ENCODE results near the gene S100A11. TPM values are rescaled to one million over a fixed set of nuclear protein-coding genes. Genes with fewer than 3 reads are reported as not detected.
"Not testable (repeated sequence)": the region's sequence is repeated elsewhere in the genome, so short reads cannot be mapped to it uniquely, and the experiment has no call there.

S100A11 gene
- 100 to 1,000 TPM; 231 to 297 (median 273) TPM for polyA plus RNA-seq (ENCODE audit: insufficient read length in 3 of 3)

DNA sequence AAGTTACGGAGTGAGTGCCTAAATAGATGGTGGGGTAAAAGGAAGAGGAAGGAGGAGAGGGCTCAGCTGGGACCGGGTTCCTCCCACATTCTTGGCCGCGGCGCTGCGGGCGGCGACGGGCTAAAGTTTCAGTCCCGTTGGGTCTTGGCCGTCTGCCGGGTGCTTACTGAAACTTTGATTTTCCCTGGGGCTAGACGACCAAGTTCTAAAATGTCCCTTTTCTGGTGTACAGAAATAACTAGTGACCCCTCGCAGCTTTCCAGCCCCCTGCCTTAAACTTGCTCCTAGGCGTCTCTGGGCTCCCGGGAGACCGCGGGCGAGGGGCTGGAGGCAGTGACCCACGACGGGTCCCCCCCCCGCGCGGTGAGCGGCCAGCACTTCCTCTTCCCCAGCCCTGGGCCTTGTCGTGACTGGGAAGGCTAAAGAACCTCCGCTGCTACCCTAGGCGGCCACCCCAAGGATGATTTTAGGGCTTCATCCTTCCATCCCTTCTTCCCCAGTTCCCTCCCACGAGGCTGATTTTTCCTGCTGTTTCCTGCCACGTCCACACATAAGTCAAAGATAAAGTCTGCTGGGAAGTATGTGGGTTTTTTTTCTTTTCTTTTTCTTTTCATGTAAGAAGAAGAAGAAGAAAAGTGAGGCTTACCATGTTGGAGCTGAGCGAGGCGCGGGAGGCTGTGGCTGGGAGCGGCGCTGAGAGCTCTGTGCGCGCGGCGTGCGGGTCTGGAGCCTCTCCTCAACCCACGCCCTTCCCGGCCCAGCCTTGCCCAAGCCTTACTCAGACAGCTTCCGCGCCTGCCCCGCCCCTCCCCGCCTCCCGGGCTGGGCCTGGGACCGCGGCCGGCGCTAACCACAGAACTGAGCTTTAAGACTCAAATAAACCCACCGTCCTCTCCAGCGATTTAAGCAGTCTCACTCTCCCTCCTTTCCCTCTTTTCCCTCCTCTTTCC lies at the start of gene S100A11:
S100A11 (minus strand) TSS at position 738 of the 950 bp plus-strand sequence; CDS start at position 649, 89 bp downstream.
- peak in 2 of 3 donors; percentile 47 to 49 for DNase-seq (ENCODE audit: low read depth in 3 of 3, low spot score in 2 of 3)

DNA sequence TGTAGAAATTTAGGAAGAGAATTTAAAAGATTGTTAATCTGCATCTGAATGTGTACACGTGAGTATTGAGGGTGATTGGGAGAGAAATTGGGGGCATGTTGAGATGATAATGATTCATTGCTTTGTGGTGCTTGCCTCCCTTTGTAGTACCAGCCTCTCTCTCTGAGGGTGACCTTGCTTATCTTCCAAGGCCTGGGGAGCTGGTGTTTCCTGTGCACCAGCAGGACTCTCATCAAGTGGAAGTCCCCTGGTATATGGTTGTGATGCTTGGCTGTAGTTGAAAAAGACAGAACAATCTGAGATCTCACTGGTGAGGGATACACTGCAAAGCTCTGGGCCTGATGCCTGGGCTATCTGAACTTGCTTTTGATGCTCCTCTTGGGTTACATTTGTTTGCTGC lies 48.0 kb upstream of the S100A11 start:
- DNase-seq (ENCODE audit: low read depth in 3 of 3, low spot score in 2 of 3), result no peak

DNA sequence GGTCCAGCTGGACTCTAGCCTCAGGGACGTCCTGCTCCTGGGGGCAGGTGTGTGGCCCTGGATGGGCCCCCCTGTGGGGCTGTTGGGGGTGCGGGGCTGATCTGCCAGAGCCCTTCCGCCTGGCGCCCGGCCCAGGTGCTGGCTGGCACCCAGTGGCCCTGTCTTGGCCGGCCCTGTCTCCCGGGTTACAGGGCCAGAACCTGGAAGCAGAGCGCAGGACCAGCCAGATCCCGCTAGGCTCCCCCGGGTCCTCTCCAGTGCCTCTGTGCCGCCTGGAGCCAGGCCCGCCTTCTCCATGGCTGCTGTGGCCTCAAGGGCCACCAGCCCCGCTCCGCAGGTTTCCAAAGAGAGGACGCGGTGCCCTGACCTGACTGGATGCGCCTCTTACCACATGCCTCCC lies 44.2 kb upstream of the S100A11 start:
- DNase-seq (ENCODE audit: low read depth in 3 of 3, low spot score in 2 of 3), result not testable (repeated sequence)

DNA sequence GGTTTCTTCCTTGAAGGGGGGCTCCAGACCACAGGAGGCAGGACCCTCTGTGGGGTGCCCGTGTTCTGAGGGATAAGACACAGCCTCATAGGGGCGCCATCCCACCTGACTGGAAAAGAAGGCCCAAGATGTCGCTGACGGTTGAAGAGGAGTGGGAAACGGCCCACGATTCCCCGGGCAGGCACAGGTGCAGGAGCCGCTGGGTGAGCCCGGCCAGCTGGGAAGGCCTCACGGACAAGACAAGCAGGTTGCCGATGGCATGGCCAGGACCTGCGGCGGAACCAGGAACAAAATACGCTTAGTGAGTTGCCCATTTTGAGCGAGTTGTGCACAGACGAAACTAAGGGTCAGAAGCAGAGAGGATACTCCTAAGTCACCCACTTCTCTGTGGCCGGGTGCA lies 43.7 kb upstream of the S100A11 start:
- DNase-seq (ENCODE audit: low read depth in 3 of 3, low spot score in 2 of 3), result not testable (repeated sequence)

DNA sequence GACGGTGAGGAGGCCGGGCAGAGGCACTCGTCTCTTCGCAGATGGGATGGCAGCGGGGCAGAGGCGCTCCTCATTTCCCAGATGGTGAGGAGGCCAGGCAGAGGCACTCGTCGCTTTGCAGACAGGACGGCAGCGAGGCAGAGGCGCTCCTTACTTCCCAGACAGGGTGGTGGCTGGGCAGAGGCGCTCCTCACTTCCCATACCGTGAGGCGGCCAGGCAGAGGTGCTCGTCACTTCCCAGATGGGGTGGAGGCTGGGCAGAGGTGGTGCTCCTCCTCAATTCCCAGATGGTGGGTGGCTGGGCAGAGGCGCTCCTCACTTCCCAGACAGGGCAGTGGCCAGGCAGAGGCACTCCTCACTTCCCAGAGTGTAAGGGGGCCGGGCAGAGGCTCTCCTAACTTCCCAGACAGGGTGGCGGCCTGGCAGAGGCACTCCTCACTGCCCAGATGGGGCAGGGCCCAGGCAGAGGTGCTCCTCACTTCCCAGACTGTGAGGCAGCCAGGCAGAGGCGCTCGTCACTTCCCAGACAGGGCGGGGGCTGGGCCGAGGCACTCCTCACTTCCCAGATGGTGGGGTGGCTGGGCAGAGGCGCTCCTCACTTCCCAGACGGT lies 42.1 kb upstream of the S100A11 start:
- no peak for DNase-seq (ENCODE audit: low read depth in 3 of 3, low spot score in 2 of 3)

DNA sequence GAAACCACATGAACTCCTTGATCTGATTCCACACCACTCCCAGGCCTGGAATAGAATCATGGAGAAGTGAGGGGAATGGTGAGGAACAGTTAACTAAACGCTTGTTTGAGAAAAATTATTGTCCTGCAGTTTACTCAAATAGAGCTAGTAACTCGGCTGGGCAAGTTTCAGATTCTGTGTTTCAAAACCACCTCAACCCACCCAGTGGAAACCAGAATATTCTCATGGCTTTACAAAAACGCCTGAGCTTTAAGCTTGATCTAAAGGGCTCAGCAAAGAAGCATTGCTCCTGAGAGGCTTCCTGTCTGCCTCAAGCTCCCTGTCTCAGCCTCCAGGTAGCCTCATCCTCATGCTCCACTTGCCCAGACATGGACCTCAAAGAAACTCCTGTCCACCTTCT lies 35.5 kb upstream of the S100A11 start:
- no peak for DNase-seq (ENCODE audit: low read depth in 3 of 3, low spot score in 2 of 3)

DNA sequence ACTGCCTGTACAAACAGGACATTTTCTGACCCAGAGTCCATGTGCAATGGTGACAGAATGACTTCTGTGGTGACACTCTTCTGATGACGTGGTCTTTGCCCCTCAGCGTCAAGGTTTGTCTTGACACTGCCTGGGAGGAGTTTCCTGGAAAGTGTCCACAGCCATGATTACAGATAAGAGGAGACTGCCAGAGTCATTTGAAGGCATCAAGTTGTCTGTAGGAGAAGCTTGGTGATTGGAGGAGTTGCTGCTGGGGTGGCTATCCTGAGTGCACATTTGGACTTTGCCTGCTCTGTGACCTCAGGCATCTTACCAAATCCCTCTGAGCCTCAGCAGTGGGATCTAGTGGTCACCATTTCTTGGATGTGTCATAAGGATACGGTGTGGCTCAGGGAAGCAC lies 34.3 kb upstream of the S100A11 start:
- DNase-seq (ENCODE audit: low read depth in 3 of 3, low spot score in 2 of 3), result no peak

DNA sequence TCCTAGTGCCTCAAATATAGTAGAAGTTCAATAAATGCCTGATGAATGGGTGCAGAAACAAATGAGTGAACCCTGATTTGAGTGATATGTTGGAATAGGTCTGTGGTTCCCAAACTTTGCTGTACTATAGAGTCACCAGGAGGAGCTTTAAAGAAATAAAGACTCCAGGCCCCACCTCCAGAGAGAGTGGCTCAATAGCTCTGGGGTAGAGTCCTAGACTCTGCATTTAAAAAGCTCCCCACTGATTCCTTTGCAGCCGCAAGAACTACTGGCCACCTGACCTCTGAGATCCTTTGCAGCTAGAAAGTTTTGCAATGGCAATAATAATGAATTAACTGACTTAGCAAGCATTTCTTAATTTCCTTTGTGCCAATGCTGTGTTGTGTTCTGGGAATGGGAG lies 31.1 kb upstream of the S100A11 start:
- no peak for DNase-seq (ENCODE audit: low read depth in 3 of 3, low spot score in 2 of 3)

DNA sequence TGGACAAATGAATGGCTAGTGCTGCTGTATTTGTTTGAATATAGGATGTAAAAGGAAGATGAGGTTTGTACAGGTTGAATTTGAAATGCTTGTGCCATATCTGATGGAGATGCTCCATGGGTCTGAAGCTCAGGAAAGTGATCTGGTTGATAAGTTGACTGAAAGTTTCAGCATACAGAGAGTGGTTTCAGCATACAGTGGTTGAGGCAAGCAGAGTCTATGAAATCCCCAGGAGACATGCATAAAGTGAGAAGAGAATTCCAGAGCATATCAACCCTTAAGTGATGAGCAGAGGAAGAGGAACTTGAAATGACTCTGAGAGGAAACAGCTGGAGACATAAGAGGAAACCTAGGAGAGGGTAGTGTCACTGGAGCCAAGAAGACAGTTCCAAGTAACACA lies 30.3 kb upstream of the S100A11 start:
- no peak for DNase-seq (ENCODE audit: low read depth in 3 of 3, low spot score in 2 of 3)

DNA sequence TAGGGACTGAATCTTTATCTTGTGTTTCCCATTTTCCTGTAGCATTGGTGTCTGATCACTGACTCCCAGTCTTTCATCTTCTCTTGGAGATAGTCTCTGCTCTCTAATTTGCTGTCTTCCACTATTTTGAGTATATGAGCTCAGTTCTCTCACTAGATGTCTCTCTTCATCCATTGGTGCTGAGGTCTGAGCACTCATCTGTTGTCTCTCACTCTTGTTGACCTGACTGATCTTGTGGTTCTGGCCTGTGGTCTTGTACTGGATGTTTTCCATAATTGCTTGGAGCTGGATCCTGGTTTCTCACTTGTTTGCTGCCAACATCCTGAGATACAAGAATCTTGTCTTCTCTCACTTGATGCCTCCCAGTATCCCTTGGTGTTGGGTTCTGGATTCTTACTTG lies 25.1 kb upstream of the S100A11 start:
- no peak for DNase-seq (ENCODE audit: low read depth in 3 of 3, low spot score in 2 of 3)

DNA sequence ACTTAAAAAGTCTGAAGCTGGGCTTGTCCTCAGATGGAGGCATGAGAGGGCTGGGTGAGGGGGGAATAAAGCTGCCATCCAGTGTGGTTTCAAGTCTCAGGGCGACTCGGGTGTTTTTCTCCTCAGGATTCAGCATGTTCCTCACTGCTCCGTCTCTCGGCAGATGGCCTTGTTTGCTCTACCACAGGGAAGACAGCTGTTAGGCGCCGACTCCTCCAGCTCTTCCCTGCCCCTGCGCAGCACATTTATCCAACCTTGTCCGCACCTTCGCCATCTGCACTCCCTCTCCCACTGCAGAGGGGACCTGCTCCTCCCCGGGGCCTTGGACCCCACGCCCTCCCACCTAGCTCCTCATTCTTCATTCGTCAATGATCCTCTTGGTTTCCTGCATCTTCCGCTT lies 16.6 kb upstream of the S100A11 start:
- no peak for DNase-seq (ENCODE audit: low read depth in 3 of 3, low spot score in 2 of 3)

DNA sequence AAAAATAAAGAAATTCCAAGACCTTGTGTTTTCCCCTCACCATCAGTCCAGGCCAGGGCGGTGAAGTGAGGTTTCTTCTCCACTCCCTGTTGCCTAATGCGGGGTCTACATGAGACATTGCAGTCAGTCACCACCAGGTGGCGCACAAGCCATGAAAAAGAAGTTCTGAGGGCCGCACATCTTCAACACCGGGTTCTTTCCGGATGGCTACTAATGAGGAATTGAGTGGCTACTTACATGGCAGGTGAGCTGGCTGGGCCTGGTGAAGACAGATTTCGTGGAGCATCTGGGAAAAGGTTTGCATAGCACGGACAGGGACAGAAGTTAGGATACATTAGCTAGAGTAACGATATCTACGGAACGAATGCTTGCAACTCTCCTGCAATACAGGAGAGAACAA lies 15.8 kb upstream of the S100A11 start:
- peak; percentile 58 to 70 (median 64) for DNase-seq (ENCODE audit: low read depth in 3 of 3, low spot score in 2 of 3)

DNA sequence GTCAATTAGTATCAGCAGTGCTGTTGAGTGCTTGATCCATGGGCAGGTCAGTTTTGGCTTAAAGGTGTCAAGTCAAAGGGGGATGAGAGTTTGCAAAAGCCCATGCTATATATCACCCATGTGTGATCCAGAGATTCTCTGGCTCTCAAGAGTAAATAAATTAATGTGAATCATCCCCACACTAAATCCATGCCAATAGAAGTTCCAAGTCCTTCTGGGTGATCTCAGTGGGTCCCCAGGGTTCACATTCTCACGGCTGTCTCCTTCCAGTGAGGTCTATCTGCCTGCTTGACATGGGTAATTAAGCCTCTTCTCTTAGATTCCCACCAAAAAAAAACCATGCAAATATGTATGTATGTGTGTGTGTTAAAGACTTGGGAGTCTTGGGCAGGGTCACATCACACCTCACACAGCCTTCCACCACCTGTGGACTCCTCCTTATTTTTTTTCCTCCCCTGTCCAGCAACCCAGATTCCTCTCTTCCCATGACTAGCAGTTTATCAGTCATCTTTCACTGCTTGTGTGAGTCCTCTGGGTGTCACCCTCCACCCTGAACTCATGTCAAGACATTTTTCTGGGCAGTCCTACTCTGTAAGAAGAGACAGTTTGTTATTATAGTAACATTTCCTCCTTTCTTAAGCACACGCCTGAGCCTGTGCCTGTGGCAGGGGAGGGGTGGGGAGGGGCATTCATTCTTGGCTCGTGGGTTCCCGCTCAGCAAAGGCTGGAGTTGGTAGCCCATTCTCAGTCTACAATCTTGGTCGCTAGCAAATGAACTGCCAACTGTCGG lies 14.3 kb upstream of the S100A11 start:
- DNase-seq (ENCODE audit: low read depth in 3 of 3, low spot score in 2 of 3), result no peak

DNA sequence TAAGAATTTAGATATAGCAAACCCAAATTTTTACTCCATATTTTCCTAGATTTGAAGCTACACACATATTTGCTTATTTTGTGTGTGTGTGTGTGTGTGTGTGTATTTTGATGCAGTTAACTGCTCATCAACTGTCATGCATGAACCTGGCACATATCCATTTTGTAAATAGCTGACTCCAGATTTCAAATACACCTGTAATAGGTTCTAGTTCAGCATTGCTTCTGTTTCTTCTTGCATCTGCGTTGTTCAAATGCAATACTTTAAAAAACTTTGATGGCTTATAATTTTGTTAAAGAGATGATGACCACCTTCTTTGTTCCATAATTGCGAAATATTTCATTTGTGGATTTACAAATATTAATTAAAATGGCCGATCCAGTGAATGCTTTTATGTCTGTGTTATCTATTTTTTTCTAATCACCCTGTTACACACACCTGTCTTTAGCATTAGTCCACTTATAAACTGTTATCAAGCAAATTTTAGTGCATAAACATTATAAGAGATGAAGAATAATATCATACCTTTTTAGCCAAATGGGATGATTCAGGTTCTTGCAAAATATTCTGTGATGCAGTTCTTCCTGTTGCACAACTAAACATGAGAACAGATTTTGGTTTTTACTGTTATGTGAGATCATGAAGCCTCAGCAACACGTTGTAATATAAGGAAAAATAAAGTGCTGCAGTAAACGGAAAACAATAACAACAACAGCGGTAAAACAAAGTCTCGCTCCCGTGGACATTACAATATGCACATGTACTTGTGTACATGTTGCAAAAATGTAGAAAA lies 12.7 kb upstream of the S100A11 start:
- DNase-seq (ENCODE audit: low read depth in 3 of 3, low spot score in 2 of 3), result no peak

DNA sequence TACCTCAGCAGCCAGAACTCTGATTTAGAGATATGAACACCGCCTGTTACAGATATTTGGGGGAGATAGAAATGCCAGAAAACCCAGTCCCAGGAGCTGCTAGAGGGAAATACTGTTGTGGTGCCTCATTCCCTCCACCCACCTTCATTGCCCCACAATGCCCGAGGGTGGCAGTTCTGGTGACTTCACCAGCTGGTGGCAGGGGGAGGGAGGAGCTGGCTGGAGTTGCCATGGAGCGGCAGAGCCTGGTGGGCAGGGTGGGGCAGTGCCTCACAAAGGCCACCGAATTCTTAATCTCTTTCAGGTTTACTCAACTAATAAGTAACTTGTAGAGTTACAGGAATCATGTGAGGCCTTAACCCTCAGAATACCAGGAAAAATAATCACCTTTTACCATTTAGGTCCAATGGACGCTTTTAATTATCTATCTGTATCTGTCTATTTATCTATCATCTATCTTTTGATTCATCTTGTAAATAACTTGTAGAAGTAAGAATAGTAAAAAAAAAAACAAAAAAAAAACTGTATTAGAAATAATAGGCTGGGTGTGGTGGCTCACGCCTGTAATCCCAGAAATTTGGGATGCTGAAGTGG lies 11.7 kb upstream of the S100A11 start:
- DNase-seq (ENCODE audit: low read depth in 3 of 3, low spot score in 2 of 3), result peak; percentile 10 to 50 (median 37)

DNA sequence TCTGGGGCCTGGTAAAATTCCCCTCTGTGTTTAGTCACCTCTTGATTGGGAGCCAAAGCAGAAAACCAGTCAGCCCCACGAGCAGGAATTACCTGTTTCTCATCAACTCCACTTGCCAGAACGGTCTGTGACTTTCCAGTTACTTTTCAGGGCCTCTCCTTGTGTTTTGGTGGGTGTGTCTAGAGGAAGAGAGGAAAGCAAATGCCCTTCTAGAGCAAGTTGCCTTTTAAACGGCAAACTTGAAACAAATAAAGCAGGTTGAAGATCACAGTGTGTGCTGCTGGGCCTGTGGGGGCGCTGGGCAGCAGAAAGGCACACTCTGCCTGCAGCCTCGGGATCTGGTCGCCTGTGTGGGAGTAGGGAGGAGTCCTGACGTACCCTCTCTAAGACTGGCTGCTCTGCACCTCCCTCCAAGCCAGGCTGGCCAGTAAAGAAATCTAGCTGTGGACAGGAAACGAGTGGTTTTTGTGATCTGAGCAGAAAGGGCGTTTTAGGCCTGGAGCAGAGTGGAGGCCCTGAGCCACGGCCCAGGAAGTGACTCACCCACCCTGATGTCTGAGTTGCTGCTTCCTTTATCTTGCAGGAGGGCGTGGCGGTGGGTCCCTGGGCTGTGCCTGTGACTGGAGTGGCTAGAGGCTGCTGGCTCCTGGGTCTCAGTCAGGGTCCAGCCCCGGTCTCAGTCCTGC lies 11.1 kb upstream of the S100A11 start:
- DNase-seq (ENCODE audit: low read depth in 3 of 3, low spot score in 2 of 3), result peak; percentile 61 to 67 (median 63)

DNA sequence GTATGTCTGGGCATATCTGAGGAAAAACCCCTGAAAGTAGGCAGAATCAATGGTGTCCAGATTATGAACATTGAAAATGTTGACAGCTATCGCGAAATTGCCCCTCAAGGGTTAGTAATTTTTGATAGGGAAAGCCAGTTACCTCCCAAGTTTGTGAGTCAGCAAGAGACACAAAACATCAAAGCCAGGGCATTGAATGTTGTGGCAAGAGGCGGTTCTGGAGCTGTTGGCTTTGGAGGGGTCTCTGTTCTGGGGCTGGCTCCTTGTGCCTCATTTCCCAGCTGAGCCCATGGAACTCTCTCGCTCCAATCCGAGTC lies 10.6 kb upstream of the S100A11 start:
- no peak for DNase-seq (ENCODE audit: low read depth in 3 of 3, low spot score in 2 of 3)

DNA sequence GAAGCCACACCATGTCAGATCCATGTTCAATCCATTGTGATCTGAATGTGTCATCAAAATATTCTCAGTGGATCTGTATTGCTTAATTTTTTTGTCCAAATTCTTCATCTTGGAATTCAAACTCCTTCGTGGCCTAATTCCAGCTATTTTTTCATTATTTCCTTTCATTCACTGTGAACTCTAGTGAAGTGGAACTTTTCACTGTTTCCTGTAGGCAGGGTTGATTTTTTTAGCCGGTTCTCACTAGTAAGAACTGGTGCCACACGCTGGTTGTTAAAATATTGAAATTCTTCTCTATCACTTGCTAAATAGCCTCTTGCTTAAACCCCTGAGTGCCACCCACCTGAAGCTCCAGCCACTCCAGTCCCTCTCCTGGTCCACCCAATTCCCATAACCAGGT lies 7.6 kb upstream of the S100A11 start:
- DNase-seq (ENCODE audit: low read depth in 3 of 3, low spot score in 2 of 3), result no peak

DNA sequence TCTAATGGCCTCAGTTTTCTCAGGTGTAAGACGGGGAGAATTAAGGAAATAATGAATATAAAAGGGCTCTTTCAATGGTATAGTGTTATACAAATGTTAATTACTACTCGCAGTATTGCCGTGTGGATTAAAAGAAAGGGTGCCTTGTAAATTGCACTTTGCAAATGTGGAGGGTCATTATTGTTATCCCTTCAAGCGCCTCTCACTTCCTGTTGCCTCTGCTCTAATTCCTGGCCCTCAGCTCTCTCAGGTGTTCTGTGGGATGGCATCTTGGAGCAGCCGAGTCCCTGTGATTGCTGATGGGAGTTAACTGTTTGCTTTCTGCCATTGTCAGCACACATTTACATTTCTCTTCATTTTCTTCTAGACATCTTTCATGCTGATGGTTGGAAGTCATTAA lies 7.1 kb upstream of the S100A11 start:
- no peak for DNase-seq (ENCODE audit: low read depth in 3 of 3, low spot score in 2 of 3)

DNA sequence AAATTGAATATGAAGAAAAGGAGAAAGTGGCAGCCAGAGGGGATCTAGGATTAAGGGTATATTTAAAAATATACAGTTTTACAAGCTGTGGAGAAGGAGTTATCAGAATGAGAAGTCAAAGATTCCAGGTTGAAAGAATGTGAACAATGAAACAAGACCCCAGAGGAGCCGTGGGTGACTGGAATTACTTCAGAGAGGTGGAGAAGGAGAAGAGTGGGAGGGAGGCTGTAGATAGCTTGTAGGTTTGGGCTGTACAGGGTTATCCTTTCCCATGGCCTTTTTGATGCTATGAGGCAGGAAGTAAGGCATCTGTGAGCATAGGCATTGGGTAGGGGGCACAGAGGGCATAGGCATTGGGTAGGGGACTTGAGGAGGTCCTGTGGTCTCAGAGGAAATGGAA lies 5.2 kb upstream of the S100A11 start:
- no peak for DNase-seq (ENCODE audit: low read depth in 3 of 3, low spot score in 2 of 3)

All from right renal cortex interstitium (tissue), 3 donors.